ENCODE measurements around the gene TBC1D8B.

TBC1D8B gene

GRCh38 chrX:106898462-106898861 is 96.0 kb downstream of the TBC1D8B start:
- DNase-seq, result no peak

GRCh38 chrX:106899276-106899675 is 96.8 kb downstream of the TBC1D8B start:
- DNase-seq, result no peak

GRCh38 chrX:106899841-106900240 is 97.4 kb downstream of the TBC1D8B start:
- DNase-seq, result no peak

- no peak for DNase-seq
These were observed 98.9 kb downstream of the TBC1D8B start for GRCh38 chrX:106901341-106901740.

- DNase-seq, result no peak
These were observed 99.3 kb downstream of the TBC1D8B start for GRCh38 chrX:106901781-106902219.

GRCh38 chrX:106902684-106903083 is 100.2 kb downstream of the TBC1D8B start:
- DNase-seq, result no peak

GRCh38 chrX:106903291-106903824 is 100.9 kb downstream of the TBC1D8B start, which contains the start of gene RIPPLY1:
RIPPLY1 (minus strand) TSS chrX:106903341; CDS start chrX:106903287, 54 bp downstream.
- DNase-seq, result no peak

GRCh38 chrX:106903856-106904528 is 101.5 kb downstream of the TBC1D8B start:
- DNase-seq, result no peak

- DNase-seq, result no peak
These were observed 102.7 kb downstream of the TBC1D8B start for GRCh38 chrX:106905064-106905708.

GRCh38 chrX:106906361-106906760 is 103.9 kb downstream of the TBC1D8B start:
- DNase-seq, result peak; percentile 41

GRCh38 chrX:106912864-106913263 is 110.4 kb downstream of the TBC1D8B start:
- DNase-seq, result no peak

GRCh38 chrX:106917830-106918500 is 115.5 kb downstream of the TBC1D8B start:
- DNase-seq, result no peak

- DNase-seq, result no peak
These were observed 117.5 kb downstream of the TBC1D8B start, which contains the start of gene CLDN2 for GRCh38 chrX:106919932-106920452. CLDN2 (plus strand) TSS chrX:106920402; CDS start chrX:106928229, 7,827 bp downstream.

- no peak for DNase-seq
These were observed 119.2 kb downstream of the TBC1D8B start for GRCh38 chrX:106921637-106922036.

Data from right kidney (tissue), 1 donor.